Parathyroid adenoma (tissue), 2 donors: ENCODE measurements around the gene TMEM53.

ENCODE experiments used
- H2AFZ ChIP-seq: fragments of 300-600 bp; sonication (generic); one replicate; pipeline ENCODE4 v1.7.0; 2017; ENCODE audit warnings: antibody characterized with exemption, mild to moderate bottlenecking
- H3K27ac ChIP-seq: fragments of 300-600 bp; sonication (generic); one replicate; pipeline ENCODE4 v1.7.0; 2017
- H3K27me3 ChIP-seq: fragments of 300-600 bp; sonication (generic); one replicate; pipeline ENCODE4 v1.7.0; 2017; ENCODE audit warnings: low read length; ENCODE audit not compliant: control insufficient read depth, insufficient read depth
- H3K36me3 ChIP-seq: fragments of 300-600 bp; sonication (generic); one replicate; pipeline ENCODE4 v1.7.0; 2017; ENCODE audit warnings: low read length; ENCODE audit not compliant: control insufficient read depth, insufficient read depth
- H3K4me1 ChIP-seq: fragments of 300-600 bp; sonication (generic); one replicate; pipeline ENCODE4 v1.7.0; 2017; ENCODE audit warnings: control low read depth
- H3K4me2 ChIP-seq: fragments of 300-600 bp; sonication (generic); one replicate; pipeline ENCODE4 v1.7.0; 2017; ENCODE audit warnings: low read length
- H3K4me3 ChIP-seq: fragments of 300-600 bp; sonication (generic); one replicate; pipeline ENCODE4 v1.7.0; 2017; ENCODE audit warnings: low read depth, low read length
- H3K79me2 ChIP-seq: fragments of 300-600 bp; sonication (generic); one replicate; pipeline ENCODE4 v1.7.0; 2017; ENCODE audit warnings: control low read depth
- H3K9ac ChIP-seq: fragments of 300-600 bp; sonication (generic); one replicate; pipeline ENCODE4 v1.7.0; 2017; ENCODE audit warnings: mild to moderate bottlenecking
- H3K9me3 ChIP-seq: fragments of 300-600 bp; sonication (generic); one replicate; pipeline ENCODE4 v1.7.0; 2017; ENCODE audit warnings: low read length; ENCODE audit not compliant: control insufficient read depth
- TF ChIP-seq, protein P1 (sequence below): fragments of 300-600 bp; sonication (generic); IDR thresholded peaks from one replicate; pipeline ENCODE4 v1.7.0; 2017; ENCODE audit warnings: antibody characterized with exemption, mild to moderate bottlenecking
- donor health status: primary hyperparathyroidism.

Gene TMEM53

DNA sequence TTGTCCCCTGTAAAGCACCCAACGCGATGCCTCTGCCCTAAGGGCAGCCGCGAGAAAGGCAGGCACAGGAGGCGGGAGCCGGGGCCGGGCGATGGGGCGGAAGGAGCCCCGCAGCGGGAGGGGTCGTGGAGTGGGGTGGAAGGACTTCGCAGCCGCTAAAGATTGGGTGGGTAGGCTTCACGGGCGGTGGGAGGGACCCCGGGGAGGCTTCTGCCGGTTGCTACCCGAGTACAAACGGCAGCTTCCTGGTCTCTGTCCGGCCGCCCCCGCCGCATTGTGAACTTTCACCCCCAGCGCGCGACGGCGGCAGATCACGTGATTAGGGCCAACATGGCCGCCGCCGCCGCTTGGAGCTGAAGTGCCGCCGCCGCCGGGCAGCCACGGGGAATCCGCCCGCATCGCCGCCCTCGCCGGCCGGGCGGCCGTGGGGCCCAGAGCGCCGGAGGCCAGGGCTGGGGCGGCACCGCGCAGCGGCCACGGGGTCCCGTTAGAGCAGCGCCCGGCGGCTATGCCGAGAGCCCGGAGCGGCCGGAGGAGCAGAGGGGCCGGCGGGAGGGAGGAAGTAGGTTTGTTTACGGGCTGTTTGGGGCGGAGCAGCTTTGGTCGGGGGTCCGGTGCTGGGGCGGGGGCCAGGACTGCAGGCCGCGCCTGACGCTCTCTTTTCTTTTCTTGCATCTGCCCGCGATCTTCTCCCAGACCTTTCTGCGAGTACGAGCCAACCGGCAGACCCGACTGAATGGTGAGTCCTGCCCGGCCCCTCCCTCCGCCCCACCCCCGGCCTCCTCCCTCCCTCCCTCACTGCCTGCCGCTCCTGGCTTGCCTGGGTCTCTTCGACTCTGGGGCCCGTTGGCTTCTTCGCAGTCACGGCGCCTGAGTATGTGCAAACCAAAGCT is 42.4 kb downstream of the TMEM53 start:
- no peaks in the 10 kb centered on the region for H3K4me1 ChIP-seq
- H3K4me3 ChIP-seq, result peak overlapping the region; percentile 88
- H3K4me2 ChIP-seq, result peak overlapping the region; percentile 99
- H3K79me2 ChIP-seq, result no peaks in the 10 kb centered on the region
- H3K36me3 ChIP-seq, result no peaks in the 10 kb centered on the region
- TF ChIP-seq, protein P1, sequence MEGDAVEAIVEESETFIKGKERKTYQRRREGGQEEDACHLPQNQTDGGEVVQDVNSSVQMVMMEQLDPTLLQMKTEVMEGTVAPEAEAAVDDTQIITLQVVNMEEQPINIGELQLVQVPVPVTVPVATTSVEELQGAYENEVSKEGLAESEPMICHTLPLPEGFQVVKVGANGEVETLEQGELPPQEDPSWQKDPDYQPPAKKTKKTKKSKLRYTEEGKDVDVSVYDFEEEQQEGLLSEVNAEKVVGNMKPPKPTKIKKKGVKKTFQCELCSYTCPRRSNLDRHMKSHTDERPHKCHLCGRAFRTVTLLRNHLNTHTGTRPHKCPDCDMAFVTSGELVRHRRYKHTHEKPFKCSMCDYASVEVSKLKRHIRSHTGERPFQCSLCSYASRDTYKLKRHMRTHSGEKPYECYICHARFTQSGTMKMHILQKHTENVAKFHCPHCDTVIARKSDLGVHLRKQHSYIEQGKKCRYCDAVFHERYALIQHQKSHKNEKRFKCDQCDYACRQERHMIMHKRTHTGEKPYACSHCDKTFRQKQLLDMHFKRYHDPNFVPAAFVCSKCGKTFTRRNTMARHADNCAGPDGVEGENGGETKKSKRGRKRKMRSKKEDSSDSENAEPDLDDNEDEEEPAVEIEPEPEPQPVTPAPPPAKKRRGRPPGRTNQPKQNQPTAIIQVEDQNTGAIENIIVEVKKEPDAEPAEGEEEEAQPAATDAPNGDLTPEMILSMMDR, result no peak
- H2AFZ ChIP-seq, result peak overlapping the region; percentile 98
- peak overlapping the region; percentile 90 for H3K27ac ChIP-seq
- peak overlapping the region; percentile 19 for H3K9ac ChIP-seq
- no peaks in the 10 kb centered on the region for H3K27me3 ChIP-seq
- H3K9me3 ChIP-seq, result no peaks in the 10 kb centered on the region

DNA sequence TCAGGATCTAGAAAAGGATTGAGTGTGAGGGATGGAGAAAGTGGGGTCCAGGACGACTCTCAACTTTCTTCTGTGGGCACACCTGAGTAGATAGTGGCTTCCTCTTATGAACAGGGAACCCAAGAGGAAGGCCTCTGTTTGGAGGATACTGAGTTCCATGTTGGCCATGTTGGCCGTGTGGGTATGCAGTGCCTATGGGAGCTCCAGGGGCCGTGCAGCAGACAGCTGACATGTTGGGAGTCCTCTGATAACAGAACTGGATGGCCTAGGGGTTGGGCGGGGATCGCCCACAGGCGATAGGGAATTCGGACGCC is 43.0 kb downstream of the TMEM53 start:
- Histone ChIP-seq H2AFZ (peak overlapping the region; percentile 98), H3K27me3 (no peaks in the 10 kb centered on the region), H3K36me3 (no peaks in the 10 kb centered on the region), H3K9ac (peak overlapping the region; percentile 19), H3K9me3 (no peaks in the 10 kb centered on the region), H3K27ac (peak overlapping the region; percentile 90), H3K4me3 (peak overlapping the region; percentile 88), H3K4me2 (peak overlapping the region; percentile 99), H3K79me2 (no peaks in the 10 kb centered on the region), H3K4me1 (no peaks in the 10 kb centered on the region)
- TF ChIP-seq, protein P1, result no peak

DNA sequence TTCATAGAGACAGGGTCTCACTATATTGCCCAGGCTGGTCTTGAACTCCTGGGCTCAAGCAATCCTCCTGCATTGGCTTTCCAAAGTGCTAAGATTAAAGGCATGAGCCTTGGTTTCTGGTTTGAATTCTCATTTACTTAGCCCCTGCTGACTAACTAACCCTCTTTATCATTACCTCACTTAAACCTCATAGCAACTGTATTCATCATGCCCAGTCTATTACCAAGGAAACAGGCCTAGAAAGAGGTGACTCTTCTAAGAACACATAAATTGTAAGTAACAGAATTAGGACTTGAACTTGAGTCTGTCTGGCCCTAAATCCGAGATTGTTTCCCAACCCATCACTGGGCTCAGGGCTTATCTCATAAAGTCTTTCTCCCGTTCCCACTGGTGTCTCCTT is 44.2 kb downstream of the TMEM53 start:
- H2AFZ ChIP-seq, result no peak overlapping the region
- no peak overlapping the region for H3K9ac ChIP-seq
- no peak overlapping the region for H3K4me3 ChIP-seq
- no peaks in the 10 kb centered on the region for H3K27me3 ChIP-seq
- H3K4me2 ChIP-seq, result no peak overlapping the region
- no peaks in the 10 kb centered on the region for H3K4me1 ChIP-seq
- H3K9me3 ChIP-seq, result no peaks in the 10 kb centered on the region
- no peak overlapping the region for H3K27ac ChIP-seq
- TF ChIP-seq, protein P1, result no peak
- no peaks in the 10 kb centered on the region for H3K79me2 ChIP-seq
- no peaks in the 10 kb centered on the region for H3K36me3 ChIP-seq

DNA sequence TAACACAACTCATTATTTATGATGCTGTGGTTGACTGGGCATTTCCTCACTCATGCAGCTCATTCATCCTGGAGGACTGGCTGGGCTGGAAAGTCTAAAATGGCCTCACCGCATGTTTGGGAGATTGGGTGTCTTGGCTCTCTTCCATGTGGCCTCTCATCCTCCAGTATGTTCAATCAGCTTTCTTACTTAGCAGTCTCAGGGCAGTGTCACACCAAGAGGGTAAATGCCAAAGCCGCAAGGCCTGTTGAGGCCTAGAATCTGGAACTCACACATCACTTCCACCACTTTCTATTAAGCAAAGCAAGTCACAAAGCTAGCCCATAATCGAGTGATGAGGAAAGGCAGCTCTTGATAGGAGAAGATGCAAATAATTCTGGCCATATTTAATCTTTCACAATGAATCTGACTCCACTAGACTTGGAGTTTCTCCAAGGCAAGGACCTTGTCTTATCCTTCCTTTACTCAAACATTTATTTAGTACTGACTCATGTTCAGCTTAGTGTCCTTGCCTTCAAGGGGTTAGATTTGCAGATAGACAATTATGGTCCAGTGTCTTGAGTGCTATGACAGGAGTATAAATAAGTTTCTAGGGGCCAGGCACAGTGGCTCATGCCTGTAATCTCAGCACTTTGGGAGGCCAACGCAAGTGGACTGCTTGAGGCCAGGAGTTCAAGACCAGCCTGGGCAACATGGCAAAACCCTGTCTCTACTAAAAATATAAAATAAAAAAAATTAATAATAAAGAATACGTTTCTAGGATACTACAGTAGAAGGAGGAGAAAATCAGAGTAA is 45.1 kb downstream of the TMEM53 start:
- Histone ChIP-seq H3K27ac (no peak overlapping the region), H3K9me3 (no peaks in the 10 kb centered on the region), H3K4me1 (no peaks in the 10 kb centered on the region), H3K4me2 (no peak overlapping the region), H2AFZ (no peak overlapping the region), H3K9ac (no peak overlapping the region), H3K4me3 (no peak overlapping the region), H3K79me2 (no peaks in the 10 kb centered on the region), H3K36me3 (no peaks in the 10 kb centered on the region), H3K27me3 (no peaks in the 10 kb centered on the region)
- TF ChIP-seq, protein P1, result no peak
